K562 (cell line): Measurements from ENCODE around the gene NACC1. TPM values are rescaled to one million over a fixed set of nuclear protein-coding genes. Genes with fewer than 3 reads are reported as not detected.

Source experiments
- ARHGAP35 ChIP-seq: fragments of 450-650 bp; IDR thresholded peaks from 2 replicates; pipeline ENCODE4 v1.6.1; 2018; ENCODE audit not compliant: partially characterized antibody
- BDP1 ChIP-seq: IDR thresholded peaks from 3 replicates; pipeline ENCODE4 v1.6.1; 2011; ENCODE audit not compliant: insufficient read length, insufficient read depth
- BHLHE40 ChIP-seq: IDR thresholded peaks from 2 replicates; pipeline ENCODE4 v1.6.1; 2011; ENCODE audit warnings: low read length, improper control_type of control experiment
- CBFA2T2 ChIP-seq: fragments of 450-650 bp; conservative IDR thresholded peaks from 2 replicates; pipeline ENCODE4 v1.6.1; 2017; ENCODE audit warnings: mild to moderate bottlenecking
- CSDE1 ChIP-seq, 2 experiments: fragments of 450-650 bp; IDR thresholded peaks; 2 replicates each; pipeline ENCODE4 v1.6.1; 2016; ENCODE audit warnings: mild to moderate bottlenecking in 1 of 2
- HDAC8 ChIP-seq: fragments of 450-650 bp; IDR thresholded peaks from 2 replicates; pipeline ENCODE4 v1.6.1; 2016; ENCODE audit warnings: mild to moderate bottlenecking, missing genetic modification characterization, moderate library complexity, missing compliant biosample characterization
- HNRNPH1 ChIP-seq: fragments of 200-400 bp; formaldehyde crosslinking; optimal IDR thresholded peaks from 2 replicates; pipeline ENCODE3; 2017; ENCODE audit warnings: low read depth, mild to moderate bottlenecking, low read length, moderate library complexity
- KDM1A ChIP-seq, 2 experiments: fragments of 450-650 bp; IDR thresholded peaks; 2 replicates each; pipeline ENCODE4 v1.6.1; 2016; ENCODE audit warnings: mild to moderate bottlenecking in 2 of 2
- MCM3 ChIP-seq: fragments of 450-650 bp; IDR thresholded peaks from 2 replicates; pipeline ENCODE4 v1.6.1; 2016
- MEF2D ChIP-seq: conservative IDR thresholded peaks from 2 replicates; pipeline ENCODE4 v1.6.1; 2016; ENCODE audit warnings: low read depth, missing genetic modification characterization, missing compliant biosample characterization
- NCOA1 ChIP-seq: fragments of 450-650 bp; IDR thresholded peaks from 2 replicates; pipeline ENCODE4 v1.6.1; 2016; ENCODE audit warnings: low read depth
- POLR2G ChIP-seq: fragments of 200-400 bp; formaldehyde crosslinking; IDR thresholded peaks from 2 replicates; pipeline ENCODE4 v1.6.1; 2017; ENCODE audit warnings: low read depth, mild to moderate bottlenecking, antibody characterized with exemption, low read length, moderate library complexity
- RAD51 ChIP-seq: fragments of 450-650 bp; IDR thresholded peaks from 2 replicates; pipeline ENCODE4 v1.7.1; 2016; ENCODE audit warnings: low read depth, mild to moderate bottlenecking, borderline replicate concordance
- RBM22 ChIP-seq: fragments of 200-400 bp; formaldehyde crosslinking; IDR thresholded peaks from 2 replicates; pipeline ENCODE4 v1.6.1; 2018; ENCODE audit warnings: low read length, low read depth; ENCODE audit not compliant: poor library complexity, severe bottlenecking
- RBM39 ChIP-seq: fragments of 200-400 bp; formaldehyde crosslinking; optimal IDR thresholded peaks from 2 replicates; pipeline ENCODE3; 2018; ENCODE audit warnings: low read depth, low read length
- STAT5A ChIP-seq: IDR thresholded peaks from 2 replicates; pipeline ENCODE4 v1.6.1; 2012; ENCODE audit warnings: low read length, inconsistent platforms, borderline replicate concordance
- TAF1 ChIP-seq: IDR thresholded peaks from 2 replicates; pipeline ENCODE4 v1.6.1; 2011; ENCODE audit warnings: mild to moderate bottlenecking, low read length, moderate library complexity; ENCODE audit not compliant: insufficient read depth, control insufficient read depth, severe bottlenecking; ENCODE audit errors: extremely low read depth
- TGIF2 ChIP-seq: sonication (generic); formaldehyde crosslinking; IDR thresholded peaks from 2 replicates; pipeline ENCODE4 v1.8.1; 2022; ENCODE audit warnings: mild to moderate bottlenecking, missing genetic modification reagents, moderate library complexity
- ZNF12 ChIP-seq: sonication (generic); formaldehyde crosslinking; IDR thresholded peaks from 2 replicates; pipeline ENCODE4 v1.4.0; 2020; ENCODE audit warnings: mild to moderate bottlenecking, missing genetic modification reagents
- ZNF134 ChIP-seq: fragments of 250-450 bp; sonication (Bioruptor Pico); conservative IDR thresholded peaks from 2 replicates; pipeline ENCODE4 v1.4.0; 2020
- ZNF232 ChIP-seq: sonication (generic); formaldehyde crosslinking; IDR thresholded peaks from 2 replicates; pipeline ENCODE4 v1.8.0; 2022; ENCODE audit warnings: mild to moderate bottlenecking, missing genetic modification reagents
- polyA plus RNA-seq, 8 experiments: library from polyadenylated mRNA; depleted of rRNA in 4 of 8; stranded (reverse) in 5 of 8; unstranded in 3 of 8; fragments of >200 nt; fragmentation: Nextera tagmentation in 2 of 8; fragmentation: Illumina TruSeq in 1 of 8; extraction: Ambion mirVana in 2 of 8; extraction: Trizol in 1 of 8; gene quantifications; 2 replicates each; pipeline versions ENCODE4 v1.2.1 to v1.2.3, GENCODE V29; 2011 to 2014; ENCODE audit warnings: inconsistent platforms in 1 of 8, missing spikeins in 1 of 8
- total RNA-seq, 7 experiments: library from RNA; depleted of rRNA in 6 of 7; stranded (reverse); fragments of >200 nt in 6 of 7; fragmentation: Illumina TruSeq in 2 of 7; extraction: Trizol in 2 of 7; gene quantifications; 2 replicates each; pipeline versions ENCODE4 v1.2.1 to v1.2.3, GENCODE V29; 2011 to 2021; ENCODE audit warnings: low replicate concordance in 1 of 7
- TF ChIP-seq, protein P1 (sequence below): sonication (generic); formaldehyde crosslinking; IDR thresholded peaks from 2 replicates; pipeline ENCODE4 v1.8.1; 2023; ENCODE audit warnings: mild to moderate bottlenecking, missing genetic modification reagents, moderate library complexity
- TF ChIP-seq, protein P2 (sequence below): fragments of 450-650 bp; formaldehyde crosslinking; IDR thresholded peaks from 2 replicates; pipeline ENCODE4 v1.4.0; 2020; ENCODE audit warnings: mild to moderate bottlenecking, moderate library complexity
- TF ChIP-seq, protein P3 (sequence below): fragments of 150-350 bp; IDR thresholded peaks from 2 replicates; pipeline ENCODE4 v1.6.1; 2014; ENCODE audit warnings: low read depth, mild to moderate bottlenecking, low read length, borderline replicate concordance

NACC1 gene
- total and polyA plus RNA-seq, 9 of the 15 experiments (the other 6 are each of a cell fraction or from before 2014, with no cell fraction given) = 0.04 to 96.6 (median 25.8) TPM

DNA sequence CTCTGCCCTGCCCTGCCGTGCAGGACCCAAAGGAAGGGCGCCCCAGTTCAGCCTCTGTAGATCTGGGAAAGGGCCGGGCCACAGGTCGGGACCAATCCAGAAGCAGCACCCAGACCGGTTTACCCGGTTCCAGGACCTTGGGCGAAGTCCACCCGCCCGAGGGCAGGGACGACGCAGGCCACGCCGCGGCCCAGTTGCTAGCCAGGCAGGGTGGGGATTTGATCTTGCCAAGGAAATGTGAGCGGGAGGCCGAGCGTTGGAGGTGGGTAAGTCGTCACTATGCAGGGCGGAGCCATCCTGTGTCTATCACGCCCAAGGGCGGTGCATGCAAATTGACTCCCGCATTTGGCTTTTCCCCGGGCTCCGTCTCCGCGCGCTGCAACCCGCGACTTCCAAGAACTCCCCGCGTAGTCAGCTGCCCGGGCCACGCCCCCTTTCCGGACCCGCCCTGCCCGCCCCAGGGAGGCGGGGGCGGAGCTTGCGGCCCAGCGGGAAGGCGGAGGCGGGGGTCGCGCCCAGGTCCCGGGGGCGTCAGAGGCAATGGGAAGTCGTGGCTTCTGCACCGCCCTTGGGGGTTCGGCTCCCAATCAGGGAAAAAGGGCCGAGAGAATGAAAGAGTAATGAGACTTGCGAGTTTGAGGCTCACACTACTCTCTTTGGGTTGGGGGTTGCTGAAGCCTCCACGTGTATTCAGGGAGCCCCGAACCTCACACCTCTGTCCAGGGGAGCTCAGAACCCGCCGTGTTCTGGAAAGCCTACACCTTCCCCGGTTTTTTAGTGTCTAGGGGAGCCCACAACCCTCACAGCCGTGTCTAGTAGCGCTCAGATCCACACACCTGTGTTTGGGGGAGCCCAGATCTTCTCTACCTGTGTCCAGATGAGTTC lies 44.9 kb downstream of the NACC1 start (continued):
- TF ChIP-seq POLR2G (peak; percentile 95), RBM22 (no peak), ZNF12 (CRISPR knock-in tag) (peak; percentile 49), ZNF232 (CRISPR knock-in tag) (no peak), BDP1 (no peak), HDAC8 (tag) (no peak), RBM39 (no peak), BHLHE40 (peak; percentile 74), ARHGAP35 (no peak), TAF1 (peak; percentile 40), TGIF2 (CRISPR knock-in tag) (no peak), HNRNPH1 (no peak), ZNF134 (CRISPR knock-in tag) (no peak), CBFA2T2 (no peak), STAT5A (peak; percentile 51), RAD51 (no peak; the same call in 1 of the 2 replicates), NCOA1 (no peak), MEF2D (tag) (no peak), CSDE1 (IDR thresholded peaks at IDR 0.05) (no peak), KDM1A (IDR thresholded peaks at IDR 0.05) (no peak), MCM3 (no peak)
- TF ChIP-seq, protein P1, sequence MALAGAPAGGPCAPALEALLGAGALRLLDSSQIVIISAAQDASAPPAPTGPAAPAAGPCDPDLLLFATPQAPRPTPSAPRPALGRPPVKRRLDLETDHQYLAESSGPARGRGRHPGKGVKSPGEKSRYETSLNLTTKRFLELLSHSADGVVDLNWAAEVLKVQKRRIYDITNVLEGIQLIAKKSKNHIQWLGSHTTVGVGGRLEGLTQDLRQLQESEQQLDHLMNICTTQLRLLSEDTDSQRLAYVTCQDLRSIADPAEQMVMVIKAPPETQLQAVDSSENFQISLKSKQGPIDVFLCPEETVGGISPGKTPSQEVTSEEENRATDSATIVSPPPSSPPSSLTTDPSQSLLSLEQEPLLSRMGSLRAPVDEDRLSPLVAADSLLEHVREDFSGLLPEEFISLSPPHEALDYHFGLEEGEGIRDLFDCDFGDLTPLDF (CRISPR knock-in tag) = 0 out of 2 replicates have a peak, but pooled peaks have one; percentile 24
- TF ChIP-seq, protein P2, sequence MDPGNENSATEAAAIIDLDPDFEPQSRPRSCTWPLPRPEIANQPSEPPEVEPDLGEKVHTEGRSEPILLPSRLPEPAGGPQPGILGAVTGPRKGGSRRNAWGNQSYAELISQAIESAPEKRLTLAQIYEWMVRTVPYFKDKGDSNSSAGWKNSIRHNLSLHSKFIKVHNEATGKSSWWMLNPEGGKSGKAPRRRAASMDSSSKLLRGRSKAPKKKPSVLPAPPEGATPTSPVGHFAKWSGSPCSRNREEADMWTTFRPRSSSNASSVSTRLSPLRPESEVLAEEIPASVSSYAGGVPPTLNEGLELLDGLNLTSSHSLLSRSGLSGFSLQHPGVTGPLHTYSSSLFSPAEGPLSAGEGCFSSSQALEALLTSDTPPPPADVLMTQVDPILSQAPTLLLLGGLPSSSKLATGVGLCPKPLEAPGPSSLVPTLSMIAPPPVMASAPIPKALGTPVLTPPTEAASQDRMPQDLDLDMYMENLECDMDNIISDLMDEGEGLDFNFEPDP (CRISPR knock-in tag) = peak; percentile 71; the same call in 1 of the 2 replicates
- TF ChIP-seq, protein P3, sequence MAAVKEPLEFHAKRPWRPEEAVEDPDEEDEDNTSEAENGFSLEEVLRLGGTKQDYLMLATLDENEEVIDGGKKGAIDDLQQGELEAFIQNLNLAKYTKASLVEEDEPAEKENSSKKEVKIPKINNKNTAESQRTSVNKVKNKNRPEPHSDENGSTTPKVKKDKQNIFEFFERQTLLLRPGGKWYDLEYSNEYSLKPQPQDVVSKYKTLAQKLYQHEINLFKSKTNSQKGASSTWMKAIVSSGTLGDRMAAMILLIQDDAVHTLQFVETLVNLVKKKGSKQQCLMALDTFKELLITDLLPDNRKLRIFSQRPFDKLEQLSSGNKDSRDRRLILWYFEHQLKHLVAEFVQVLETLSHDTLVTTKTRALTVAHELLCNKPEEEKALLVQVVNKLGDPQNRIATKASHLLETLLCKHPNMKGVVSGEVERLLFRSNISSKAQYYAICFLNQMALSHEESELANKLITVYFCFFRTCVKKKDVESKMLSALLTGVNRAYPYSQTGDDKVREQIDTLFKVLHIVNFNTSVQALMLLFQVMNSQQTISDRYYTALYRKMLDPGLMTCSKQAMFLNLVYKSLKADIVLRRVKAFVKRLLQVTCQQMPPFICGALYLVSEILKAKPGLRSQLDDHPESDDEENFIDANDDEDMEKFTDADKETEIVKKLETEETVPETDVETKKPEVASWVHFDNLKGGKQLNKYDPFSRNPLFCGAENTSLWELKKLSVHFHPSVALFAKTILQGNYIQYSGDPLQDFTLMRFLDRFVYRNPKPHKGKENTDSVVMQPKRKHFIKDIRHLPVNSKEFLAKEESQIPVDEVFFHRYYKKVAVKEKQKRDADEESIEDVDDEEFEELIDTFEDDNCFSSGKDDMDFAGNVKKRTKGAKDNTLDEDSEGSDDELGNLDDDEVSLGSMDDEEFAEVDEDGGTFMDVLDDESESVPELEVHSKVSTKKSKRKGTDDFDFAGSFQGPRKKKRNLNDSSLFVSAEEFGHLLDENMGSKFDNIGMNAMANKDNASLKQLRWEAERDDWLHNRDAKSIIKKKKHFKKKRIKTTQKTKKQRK = no peak
